Bone marrow (tissue), 2 donors: ENCODE data around the gene TOP1.
A peak's percentile ranks its signal among the peaks of the same experiment; 100 is the strongest.
"Not testable (repeated sequence)": the region's sequence is repeated elsewhere in the genome, so short reads cannot be mapped to it uniquely, and the experiment has no call there.

Source experiments
- DNase-seq, 2 donors: peaks; one replicate each; lab custom pipeline; 2025; lab: John Stamatoyannopoulos, UW

Gene TOP1

DNA sequence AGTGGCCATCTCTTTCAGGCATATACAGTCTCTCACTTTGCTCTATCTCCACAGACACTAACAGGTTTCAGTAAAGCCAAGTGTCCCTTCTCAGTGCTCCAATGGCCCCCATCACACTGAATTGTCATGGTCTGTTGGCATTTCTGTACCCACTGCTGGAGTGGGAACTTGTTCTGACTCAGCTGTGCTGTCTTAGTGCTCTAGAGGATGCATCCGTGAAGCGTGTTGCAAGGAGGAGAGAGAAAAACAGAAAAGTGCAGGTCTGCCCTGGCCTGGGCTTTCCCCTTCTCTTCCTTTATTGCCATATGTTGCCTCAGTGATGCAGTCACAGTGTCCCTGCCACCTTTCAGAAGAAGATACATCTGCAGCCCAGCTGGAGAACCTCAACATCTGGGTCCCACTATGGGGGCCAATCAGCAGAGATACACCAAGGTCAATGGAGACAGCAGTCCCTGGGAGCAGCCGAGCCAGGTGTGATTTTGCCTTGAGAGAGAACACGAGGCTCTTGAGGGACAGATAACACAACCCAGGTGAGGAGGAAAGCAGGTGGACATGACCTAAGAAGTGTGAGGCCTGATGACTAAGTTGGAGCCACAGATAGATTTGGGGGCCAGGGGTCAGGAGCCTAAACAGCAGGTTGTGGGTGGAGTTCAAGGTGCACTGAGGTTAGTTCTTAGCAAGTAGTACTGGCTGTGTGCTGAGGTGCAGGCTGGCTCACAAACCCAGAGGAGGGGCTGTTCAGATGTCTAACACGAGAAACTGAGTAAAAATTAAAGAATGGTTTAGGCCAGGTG lies 103.2 kb downstream of the TOP1 start:
- DNase-seq: no peak

- DNase-seq: not testable (repeated sequence)
Observed at GRCh38 chr20:41132388-41132775, 103.8 kb downstream of the TOP1 start.

- DNase-seq: no peak
Observed at GRCh38 chr20:41133709-41134361, 105.2 kb downstream of the TOP1 start.

- DNase-seq: no peak
Observed at GRCh38 chr20:41134362-41135186, 106.0 kb downstream of the TOP1 start.

GRCh38 chr20:41135187-41135887 lies 106.7 kb downstream of the TOP1 start:
- DNase-seq: peak in 1 of 2 donors; percentile 46

DNA sequence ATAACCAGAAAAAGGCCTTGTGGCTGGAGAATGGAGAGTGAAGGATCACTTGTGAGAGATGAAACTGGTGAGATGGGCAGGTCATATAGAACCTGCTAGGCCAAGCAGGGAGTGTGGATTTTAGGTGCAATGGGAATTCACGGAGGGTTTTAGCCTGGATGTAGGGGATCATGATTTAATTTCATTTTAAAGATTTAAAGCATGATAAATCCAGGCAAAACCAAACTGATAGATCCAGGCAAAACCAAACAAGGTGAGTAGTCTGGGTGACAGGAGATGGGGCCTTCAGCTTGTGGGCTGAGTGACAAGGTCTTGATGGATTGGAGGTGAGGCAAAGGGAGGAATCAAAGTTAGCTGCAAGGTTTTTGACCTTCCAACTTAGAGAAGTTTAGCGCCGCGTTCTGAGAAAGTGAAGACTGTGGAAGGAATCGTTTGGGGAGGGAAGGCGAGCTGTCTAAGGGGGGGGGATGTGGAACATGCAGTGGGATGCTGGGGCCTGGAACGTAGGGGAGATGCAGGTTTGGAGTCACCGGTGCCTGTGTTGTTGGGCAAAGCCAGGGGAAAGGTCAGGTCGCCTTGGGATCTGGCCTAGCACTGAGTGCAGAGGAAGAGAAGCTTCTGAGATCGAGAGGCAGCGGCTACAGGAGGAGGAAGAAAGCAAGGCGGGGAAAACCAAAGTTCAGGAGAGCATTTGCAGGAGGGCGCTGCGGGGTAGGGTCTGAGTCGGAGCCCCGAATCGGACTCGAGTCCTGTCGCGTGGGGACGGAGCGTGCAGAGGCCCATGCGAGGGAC lies 107.5 kb downstream of the TOP1 start:
- no peak for DNase-seq

GRCh38 chr20:41136680-41137613 lies 108.3 kb downstream of the TOP1 start, which contains the start of gene PLCG1:
TSS of gene PLCG1 (plus strand) at chr20:41137543. CDS start at chr20:41137642, 99 bp downstream.
- DNase-seq: peak; percentile 41 to 74

GRCh38 chr20:41137614-41138474 lies 109.2 kb downstream of the TOP1 start:
- DNase-seq: peak in 1 of 2 donors; percentile 27

GRCh38 chr20:41138475-41139226 lies 110.0 kb downstream of the TOP1 start:
- peak in 1 of 2 donors; percentile 55 for DNase-seq

DNA sequence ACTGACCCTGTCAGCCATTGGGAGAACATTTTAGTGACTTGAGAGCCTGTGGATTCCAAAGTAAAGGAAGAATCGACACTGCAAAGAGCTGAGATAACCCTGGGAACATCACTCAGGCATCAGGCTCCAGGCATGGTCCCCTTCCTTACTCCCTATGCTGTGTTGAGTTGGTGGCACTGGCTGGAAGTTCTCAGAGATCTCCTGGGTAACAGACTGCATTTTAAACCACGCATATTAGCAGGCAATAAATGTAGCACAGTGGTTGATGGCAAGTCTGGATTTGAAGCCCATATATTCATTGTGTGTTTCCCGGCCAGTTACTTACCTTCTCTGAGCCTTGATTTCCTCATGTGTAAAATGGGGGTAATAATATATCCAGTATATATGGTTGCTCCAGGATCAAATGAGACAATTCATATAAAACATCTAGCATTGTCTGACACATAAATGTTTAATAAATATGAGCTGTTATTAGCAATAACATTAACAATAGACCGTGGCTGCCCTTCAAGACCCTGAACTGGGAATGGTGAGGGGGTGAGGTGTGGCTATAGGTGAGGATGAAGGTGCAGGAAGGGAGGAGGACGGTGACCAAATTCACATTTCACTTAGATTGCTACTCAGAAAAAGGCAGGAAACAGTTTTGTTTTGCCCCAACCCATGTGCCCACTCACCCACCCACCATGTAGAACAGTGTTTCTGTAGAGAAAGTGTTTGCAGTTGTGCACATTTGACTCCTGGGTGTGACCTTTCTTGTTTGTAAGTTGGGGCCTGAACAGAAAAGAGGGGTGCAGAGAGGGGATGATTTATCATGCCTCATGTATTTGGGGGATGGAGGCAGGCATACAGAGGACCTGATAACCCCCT lies 110.8 kb downstream of the TOP1 start:
- DNase-seq: no peak

DNA sequence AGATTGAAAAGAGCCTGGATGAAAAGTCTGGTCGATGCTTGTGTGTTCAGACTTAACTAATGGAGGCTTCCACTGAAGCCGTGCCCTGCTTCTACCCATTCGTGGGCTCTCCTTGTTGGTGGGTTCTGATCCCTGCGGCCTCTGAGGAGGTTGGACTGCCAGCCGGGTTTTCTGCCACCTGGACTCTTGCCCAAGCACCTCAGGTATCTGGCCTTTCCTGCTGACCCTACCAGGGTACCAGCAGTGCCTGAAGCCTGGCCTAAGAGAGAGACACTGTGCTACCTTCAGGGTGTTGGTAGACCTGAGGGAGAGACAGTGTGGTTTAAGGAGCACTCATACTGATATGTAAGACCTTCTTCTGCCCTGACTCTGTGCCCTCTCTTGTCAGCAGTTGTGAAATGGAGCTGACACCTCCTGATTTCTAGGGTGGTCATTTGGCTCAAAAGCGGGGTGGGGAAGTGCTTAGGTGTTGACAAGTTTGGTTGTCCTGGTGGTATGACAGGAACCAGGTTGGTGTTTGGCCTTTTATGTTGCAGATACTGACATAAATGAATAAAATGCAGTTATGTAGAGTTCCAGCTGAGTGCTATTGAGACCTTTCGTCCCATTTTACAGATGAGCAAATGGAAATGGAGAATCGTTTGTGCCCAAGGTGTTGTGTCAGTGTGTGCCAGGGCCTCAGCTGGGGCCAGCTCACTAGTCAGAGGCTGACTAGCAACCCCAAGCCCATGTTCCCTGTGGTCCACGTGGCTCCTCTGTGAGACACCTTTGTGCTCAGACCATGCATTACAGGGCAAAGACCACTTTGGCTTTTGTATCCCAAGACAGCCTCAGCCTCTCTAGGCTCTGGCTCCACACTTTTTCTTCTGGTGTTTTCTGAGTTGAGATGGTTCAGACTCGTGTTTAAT lies 111.9 kb downstream of the TOP1 start:
- no peak for DNase-seq

DNA sequence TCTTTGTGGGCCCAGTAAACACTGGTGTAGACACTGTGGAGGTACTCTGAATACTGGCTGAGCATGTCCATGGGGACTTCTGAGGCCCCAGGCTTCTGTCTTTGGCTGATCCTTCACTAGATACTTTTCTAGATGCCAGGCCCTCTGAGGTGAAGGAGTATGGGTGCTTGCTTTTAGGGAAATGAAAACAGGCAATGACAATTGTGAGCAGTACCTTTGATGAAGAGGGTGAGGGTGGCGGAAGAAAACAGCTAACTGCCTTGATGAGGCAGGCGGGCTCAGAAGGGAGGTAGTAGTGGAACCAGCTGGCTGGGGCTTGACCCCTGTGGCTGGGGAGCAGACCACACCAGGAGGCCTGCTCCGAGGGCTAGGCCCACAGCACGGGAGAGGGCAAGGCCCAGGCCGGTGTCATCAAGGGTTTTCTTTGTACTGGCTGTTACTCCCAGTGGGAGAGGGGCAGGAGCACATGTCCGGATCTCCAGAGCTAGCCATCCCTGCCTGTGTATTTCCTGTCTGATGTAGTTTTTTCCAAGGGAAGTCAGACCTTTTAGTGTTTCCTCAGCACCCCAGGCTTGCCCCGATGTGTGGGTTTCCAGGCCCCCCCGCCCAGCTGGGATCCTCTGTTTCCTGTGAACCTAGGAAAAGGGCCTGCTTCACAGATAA lies 112.7 kb downstream of the TOP1 start:
- DNase-seq: no peak

GRCh38 chr20:41142245-41142644 lies 113.6 kb downstream of the TOP1 start:
- no peak for DNase-seq

GRCh38 chr20:41142919-41143318 lies 114.3 kb downstream of the TOP1 start:
- DNase-seq: peak in 1 of 2 donors; percentile 68

DNA sequence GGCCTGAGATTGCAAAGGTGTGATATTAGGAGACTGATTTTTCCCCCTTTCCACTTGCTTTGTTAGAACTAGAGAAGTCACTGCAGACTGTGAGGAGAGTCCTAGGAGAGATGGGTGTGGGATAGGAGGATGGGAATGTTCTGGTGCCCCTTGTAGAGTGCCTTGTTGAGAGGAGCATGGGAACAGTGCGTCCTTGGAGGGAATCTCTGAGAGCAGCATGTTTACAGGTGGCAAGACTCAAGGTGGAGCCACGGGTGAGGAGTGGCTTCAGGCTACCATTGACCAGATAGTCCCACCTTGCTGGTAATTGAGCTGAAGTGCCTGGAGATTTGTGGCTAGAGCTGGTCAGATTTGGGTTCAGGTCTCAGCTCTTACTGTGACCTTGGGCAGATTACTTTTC lies 114.7 kb downstream of the TOP1 start:
- no peak for DNase-seq

DNA sequence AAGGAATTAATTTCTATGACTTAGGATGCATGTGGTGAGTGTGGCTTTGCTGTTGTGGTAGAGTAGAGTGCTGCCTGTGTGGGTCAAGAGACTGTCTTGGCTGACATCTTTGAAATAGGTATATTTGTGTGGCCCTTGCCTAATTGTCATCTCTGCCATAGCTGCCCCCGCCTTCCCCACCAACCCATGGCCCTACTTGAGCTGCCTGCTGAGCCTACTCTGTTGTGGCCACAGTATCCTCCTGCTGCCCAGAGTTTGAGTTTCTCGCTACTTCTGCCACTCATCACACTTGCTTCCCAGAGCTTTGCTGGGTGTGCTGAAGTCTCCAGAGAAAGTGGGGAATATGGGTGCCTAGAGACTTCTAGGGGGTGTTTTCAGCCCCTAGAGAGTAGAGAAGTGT lies 116.7 kb downstream of the TOP1 start:
- DNase-seq: no peak
